ENCODE measurements around the gene KRTAP16-1.

The KRTAP16-1 gene

DNA sequence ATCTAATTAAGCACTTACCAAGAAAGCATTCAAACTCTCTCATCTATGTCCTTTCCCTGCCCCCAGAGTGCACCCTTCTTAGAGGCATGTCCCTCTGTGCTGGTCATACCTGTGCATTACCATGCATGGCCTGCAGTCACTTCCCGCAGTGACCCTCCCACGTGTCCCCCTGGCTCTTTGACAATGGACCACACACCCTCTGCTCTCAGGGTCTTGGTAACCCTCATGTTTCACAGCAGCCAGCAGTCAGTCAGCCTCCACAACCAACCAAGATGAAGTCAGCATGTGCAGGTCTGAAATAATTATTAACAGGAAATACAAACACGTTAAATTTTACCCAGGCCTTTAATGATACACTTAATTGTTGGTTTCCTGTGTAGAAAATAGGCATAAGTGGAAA, 31.4 kb upstream of the KRTAP16-1 start:
- H3K9ac ChIP-seq (ENCODE audit: low read length) = no peak overlapping the region
- DNase-seq = no peak
- no peak overlapping the region for H2BK120ac ChIP-seq (ENCODE audit: low read depth, low read length)
- no peak overlapping the region for H2BK5ac ChIP-seq (ENCODE audit: low read length)
- H2AK5ac ChIP-seq (ENCODE audit: low read length) = no peak overlapping the region
- no peak overlapping the region for H3K23ac ChIP-seq (ENCODE audit: low read length)
- H3K4ac ChIP-seq (ENCODE audit: low read depth, low read length) = no peak overlapping the region
- H3K36me3 ChIP-seq (ENCODE audit: control insufficient read depth, insufficient read depth, low read length) = no peaks in the 10 kb centered on the region
- no peak overlapping the region for H2BK15ac ChIP-seq (replicated peaks; ENCODE audit: low read depth)
- no peaks in the 10 kb centered on the region for H3K27me3 ChIP-seq (ENCODE audit: insufficient read depth, low read length, poor library complexity)
- H3K27ac ChIP-seq (ENCODE audit: low read depth, low read length) = no peak overlapping the region
- no peak overlapping the region for H3K4me3 ChIP-seq (ENCODE audit: low read length)
- no peaks in the 10 kb centered on the region for H3K79me1 ChIP-seq (ENCODE audit: low read length)
- no peak overlapping the region for H3K18ac ChIP-seq (ENCODE audit: low read length)
- no peak overlapping the region for H3K4me2 ChIP-seq (ENCODE audit: low read length)
- no CpG with 5 or more reads among the region's 3 CpGs for WGBS (ENCODE audit: extremely low coverage, insufficient coverage, low lambda C conversion rate)
- no peaks in the 10 kb centered on the region for H3K79me2 ChIP-seq (ENCODE audit: control insufficient read depth, insufficient read depth, low read length)
- H4K5ac ChIP-seq (ENCODE audit: low read length) = no peak overlapping the region
- H3K4me1 ChIP-seq (ENCODE audit: control insufficient read depth, low read depth, low read length) = no peaks in the 10 kb centered on the region
- H3K56ac ChIP-seq (ENCODE audit: low read length) = no peak overlapping the region
- no peak overlapping the region for H4K8ac ChIP-seq (ENCODE audit: low read depth, low read length)

DNA sequence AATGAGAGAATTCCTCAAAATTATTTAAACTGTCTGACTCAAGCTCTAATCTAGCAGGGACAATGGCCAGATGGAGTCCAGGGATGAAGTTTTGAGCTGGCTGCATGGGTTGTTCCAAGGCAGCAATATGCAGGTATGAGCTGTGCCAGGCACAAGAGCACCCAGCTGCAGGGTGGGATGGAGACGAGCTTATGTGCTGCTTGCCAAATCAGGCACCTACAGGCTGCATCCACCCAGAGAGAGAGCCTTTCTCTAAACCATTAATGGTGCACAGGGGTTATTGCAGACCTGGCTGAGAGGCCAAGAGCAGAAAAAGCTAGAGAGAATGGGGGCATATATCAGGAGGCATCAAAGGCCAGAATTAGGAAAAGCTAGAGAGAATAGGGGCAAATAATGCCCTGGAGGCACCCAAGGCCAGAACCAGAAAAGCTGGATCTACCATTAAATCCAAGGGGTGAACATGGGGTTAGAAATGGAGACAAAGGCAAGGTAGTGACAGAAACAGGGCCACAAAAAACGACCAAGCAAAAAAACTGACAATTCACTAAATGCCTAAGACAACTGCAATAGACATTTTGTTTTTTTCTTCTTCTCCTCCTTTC, 30.6 kb upstream of the KRTAP16-1 start:
- no peak overlapping the region for H3K18ac ChIP-seq (ENCODE audit: low read length)
- no peak overlapping the region for H3K27ac ChIP-seq (ENCODE audit: low read depth, low read length)
- H3K4ac ChIP-seq (ENCODE audit: low read depth, low read length) = no peak overlapping the region
- H3K4me3 ChIP-seq (ENCODE audit: low read length) = no peak overlapping the region
- no peak overlapping the region for H4K8ac ChIP-seq (ENCODE audit: low read depth, low read length)
- H3K9ac ChIP-seq (ENCODE audit: low read length) = no peak overlapping the region
- no peak overlapping the region for H3K4me2 ChIP-seq (ENCODE audit: low read length)
- H4K5ac ChIP-seq (ENCODE audit: low read length) = no peak overlapping the region
- H3K79me1 ChIP-seq (ENCODE audit: low read length) = no peaks in the 10 kb centered on the region
- no peak for DNase-seq
- H3K23ac ChIP-seq (ENCODE audit: low read length) = no peak overlapping the region
- no peaks in the 10 kb centered on the region for H3K4me1 ChIP-seq (ENCODE audit: control insufficient read depth, low read depth, low read length)
- H3K56ac ChIP-seq (ENCODE audit: low read length) = no peak overlapping the region
- no peak overlapping the region for H2BK120ac ChIP-seq (ENCODE audit: low read depth, low read length)
- no peak overlapping the region for H2AK5ac ChIP-seq (ENCODE audit: low read length)
- no peak overlapping the region for H2BK5ac ChIP-seq (ENCODE audit: low read length)
- H3K79me2 ChIP-seq (ENCODE audit: control insufficient read depth, insufficient read depth, low read length) = no peaks in the 10 kb centered on the region
- no CpG with 5 or more reads among the region's 2 CpGs for WGBS (ENCODE audit: extremely low coverage, insufficient coverage, low lambda C conversion rate)
- no peak overlapping the region for H2BK15ac ChIP-seq (replicated peaks; ENCODE audit: low read depth)
- no peaks in the 10 kb centered on the region for H3K36me3 ChIP-seq (ENCODE audit: control insufficient read depth, insufficient read depth, low read length)
- no peaks in the 10 kb centered on the region for H3K27me3 ChIP-seq (ENCODE audit: insufficient read depth, low read length, poor library complexity)

DNA sequence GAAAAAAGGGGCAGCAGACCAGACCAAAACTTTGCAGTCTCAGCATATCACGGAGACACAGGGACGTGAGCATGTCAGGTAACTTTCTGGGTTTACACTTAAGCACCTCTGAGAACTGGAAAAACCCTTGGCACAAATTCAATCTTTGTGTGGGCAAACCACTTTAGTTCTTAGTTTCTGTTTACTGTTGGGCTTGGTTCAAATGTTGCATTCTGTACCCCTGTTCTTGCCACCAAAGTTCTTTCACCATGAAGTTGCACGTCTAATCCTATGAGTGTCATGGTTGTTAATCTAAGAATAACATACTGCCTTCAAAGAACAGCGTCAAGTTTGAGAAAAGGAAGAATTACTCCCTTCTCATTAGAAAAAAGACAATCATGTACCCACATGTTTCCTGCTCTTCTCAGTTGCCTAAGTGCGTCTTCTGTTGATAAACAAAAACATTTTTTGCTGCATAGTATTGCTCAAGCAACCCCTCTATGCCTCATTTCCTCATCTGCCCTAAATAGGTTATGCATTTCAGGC, 29.9 kb upstream of the KRTAP16-1 start:
- Histone ChIP-seq H3K4me1 (ENCODE audit: control insufficient read depth, low read depth, low read length) (no peaks in the 10 kb centered on the region), H2BK120ac (ENCODE audit: low read depth, low read length) (no peak overlapping the region), H3K18ac (ENCODE audit: low read length) (no peak overlapping the region), H3K9ac (ENCODE audit: low read length) (no peak overlapping the region), H3K27me3 (ENCODE audit: insufficient read depth, low read length, poor library complexity) (no peaks in the 10 kb centered on the region), H3K56ac (ENCODE audit: low read length) (no peak overlapping the region), H2BK5ac (ENCODE audit: low read length) (no peak overlapping the region), H3K79me2 (ENCODE audit: control insufficient read depth, insufficient read depth, low read length) (no peaks in the 10 kb centered on the region), H2AK5ac (ENCODE audit: low read length) (no peak overlapping the region), H3K4me3 (ENCODE audit: low read length) (no peak overlapping the region), H3K27ac (ENCODE audit: low read depth, low read length) (no peak overlapping the region), H3K4me2 (ENCODE audit: low read length) (no peak overlapping the region), H3K36me3 (ENCODE audit: control insufficient read depth, insufficient read depth, low read length) (no peaks in the 10 kb centered on the region), H2BK15ac (replicated peaks; ENCODE audit: low read depth) (no peak overlapping the region), H3K23ac (ENCODE audit: low read length) (no peak overlapping the region), H4K8ac (ENCODE audit: low read depth, low read length) (no peak overlapping the region), H4K5ac (ENCODE audit: low read length) (no peak overlapping the region), H3K79me1 (ENCODE audit: low read length) (no peaks in the 10 kb centered on the region), H3K4ac (ENCODE audit: low read depth, low read length) (no peak overlapping the region)
- no peak for DNase-seq
- no CpG with 5 or more reads among the region's 5 CpGs for WGBS (ENCODE audit: extremely low coverage, insufficient coverage, low lambda C conversion rate)

DNA sequence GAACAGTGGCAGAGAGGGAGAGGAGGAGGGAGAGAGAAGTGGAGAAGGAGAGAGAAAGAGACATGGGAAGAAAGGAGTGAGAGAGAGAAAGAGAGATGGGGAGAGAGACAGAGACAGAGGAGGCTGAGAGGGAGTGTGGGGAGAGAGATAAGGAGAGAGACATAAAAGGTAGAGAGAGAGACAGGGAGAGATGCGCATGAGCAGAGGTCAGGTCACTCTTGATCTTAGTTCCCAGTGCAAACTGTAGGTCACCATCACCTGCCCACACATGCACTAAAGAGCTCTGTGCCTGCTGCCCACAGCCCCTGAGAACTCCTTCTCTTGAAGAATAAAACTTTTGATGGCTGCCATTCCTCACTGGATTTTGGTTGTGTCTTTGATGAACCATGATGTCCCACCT, 26.6 kb upstream of the KRTAP16-1 start:
- Histone ChIP-seq H3K79me2 (ENCODE audit: control insufficient read depth, insufficient read depth, low read length) (no peaks in the 10 kb centered on the region), H3K27me3 (ENCODE audit: insufficient read depth, low read length, poor library complexity) (no peaks in the 10 kb centered on the region), H3K18ac (ENCODE audit: low read length) (no peak overlapping the region), H3K4me1 (ENCODE audit: control insufficient read depth, low read depth, low read length) (peaks cover 2% of the 10 kb centered on the region), H2BK5ac (ENCODE audit: low read length) (no peak overlapping the region), H3K4me2 (ENCODE audit: low read length) (no peak overlapping the region), H4K5ac (ENCODE audit: low read length) (no peak overlapping the region), H3K4ac (ENCODE audit: low read depth, low read length) (no peak overlapping the region), H2AK5ac (ENCODE audit: low read length) (no peak overlapping the region), H3K79me1 (ENCODE audit: low read length) (no peaks in the 10 kb centered on the region), H3K36me3 (ENCODE audit: control insufficient read depth, insufficient read depth, low read length) (no peaks in the 10 kb centered on the region), H4K8ac (ENCODE audit: low read depth, low read length) (no peak overlapping the region), H3K27ac (ENCODE audit: low read depth, low read length) (no peak overlapping the region), H3K23ac (ENCODE audit: low read length) (no peak overlapping the region), H2BK15ac (replicated peaks; ENCODE audit: low read depth) (no peak overlapping the region), H2BK120ac (ENCODE audit: low read depth, low read length) (no peak overlapping the region), H3K9ac (ENCODE audit: low read length) (no peak overlapping the region), H3K56ac (ENCODE audit: low read length) (no peak overlapping the region), H3K4me3 (ENCODE audit: low read length) (no peak overlapping the region)
- DNase-seq = no peak
- no CpG with 5 or more reads among the region's 1 CpG for WGBS (ENCODE audit: extremely low coverage, insufficient coverage, low lambda C conversion rate)

DNA sequence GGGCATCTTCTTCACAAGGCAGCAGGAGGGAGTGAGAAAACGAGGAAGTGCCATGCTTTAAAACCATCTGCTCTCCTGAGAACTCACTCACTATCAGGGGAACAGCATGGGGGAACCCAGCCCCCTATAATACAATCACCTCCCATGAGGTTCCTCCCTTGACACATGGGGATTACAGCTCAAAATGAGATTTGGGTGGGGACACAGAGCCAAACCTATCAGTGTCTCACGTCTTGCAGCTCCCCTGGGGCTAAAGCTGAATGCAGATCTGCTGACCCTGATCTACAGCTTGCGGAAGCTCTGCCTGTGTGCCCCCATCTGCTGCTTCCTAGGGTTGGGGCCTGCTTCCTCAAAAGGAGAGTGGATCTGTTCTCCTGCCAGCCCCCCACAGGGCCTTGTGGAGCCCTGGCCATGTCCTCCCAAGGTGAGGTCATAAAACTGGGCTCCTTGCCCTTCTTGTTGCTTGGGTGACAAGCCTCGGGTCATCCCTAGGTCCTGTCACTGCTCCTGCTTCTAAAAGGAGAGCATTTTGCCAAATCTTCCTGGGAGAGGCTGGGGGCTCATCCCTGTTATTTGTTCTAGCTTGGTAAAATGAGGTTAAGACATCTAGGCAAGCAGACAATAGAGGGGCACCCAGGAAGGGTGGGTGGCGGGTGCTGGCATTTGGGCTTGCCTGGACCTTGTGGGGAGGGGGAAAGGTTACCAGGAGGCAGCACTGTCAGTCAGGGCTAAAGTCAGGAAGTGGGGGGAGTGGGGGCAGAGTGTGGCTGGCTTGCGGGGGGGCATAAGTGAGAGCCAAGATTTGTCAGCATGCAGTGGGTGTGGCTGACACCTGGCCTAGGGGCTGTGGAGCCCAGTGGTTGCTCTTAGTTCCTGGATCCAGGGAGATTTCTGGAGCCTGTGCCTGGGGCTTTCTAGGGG, 25.5 kb upstream of the KRTAP16-1 start:
- H2BK5ac ChIP-seq (ENCODE audit: low read length) = no peak overlapping the region
- H3K4me2 ChIP-seq (ENCODE audit: low read length) = no peak overlapping the region
- DNase-seq = peak; percentile 86
- H3K4ac ChIP-seq (ENCODE audit: low read depth, low read length) = no peak overlapping the region
- no peak overlapping the region for H3K9ac ChIP-seq (ENCODE audit: low read length)
- no peaks in the 10 kb centered on the region for H3K79me1 ChIP-seq (ENCODE audit: low read length)
- H3K56ac ChIP-seq (ENCODE audit: low read length) = peak overlapping the region; percentile 1
- H3K18ac ChIP-seq (ENCODE audit: low read length) = no peak overlapping the region
- H3K27ac ChIP-seq (ENCODE audit: low read depth, low read length) = no peak overlapping the region
- H3K4me1 ChIP-seq (ENCODE audit: control insufficient read depth, low read depth, low read length) = peaks cover 2% of the 10 kb centered on the region
- no peak overlapping the region for H4K8ac ChIP-seq (ENCODE audit: low read depth, low read length)
- no peaks in the 10 kb centered on the region for H3K36me3 ChIP-seq (ENCODE audit: control insufficient read depth, insufficient read depth, low read length)
- no peak overlapping the region for H4K5ac ChIP-seq (ENCODE audit: low read length)
- no peak overlapping the region for H2BK120ac ChIP-seq (ENCODE audit: low read depth, low read length)
- H3K4me3 ChIP-seq (ENCODE audit: low read length) = no peak overlapping the region
- H3K23ac ChIP-seq (ENCODE audit: low read length) = no peak overlapping the region
- no peaks in the 10 kb centered on the region for H3K27me3 ChIP-seq (ENCODE audit: insufficient read depth, low read length, poor library complexity)
- H2BK15ac ChIP-seq (replicated peaks; ENCODE audit: low read depth) = no peak overlapping the region
- H3K79me2 ChIP-seq (ENCODE audit: control insufficient read depth, insufficient read depth, low read length) = no peaks in the 10 kb centered on the region
- H2AK5ac ChIP-seq (ENCODE audit: low read length) = no peak overlapping the region
- no CpG with 5 or more reads among the region's 6 CpGs for WGBS (ENCODE audit: extremely low coverage, insufficient coverage, low lambda C conversion rate)

Measured in mesendoderm (in vitro differentiated cells).